B cell (primary cell): ENCODE results near the gene PLCE1.

Experiments used
- EZH2 ChIP-seq: IDR thresholded peaks from 2 replicates; pipeline ENCODE4 v1.6.1; 2012; ENCODE audit warnings: borderline replicate concordance, low read depth, mild to moderate bottlenecking, moderate library complexity, low read length; ENCODE audit not compliant: insufficient read depth, poor library complexity, severe bottlenecking
- TF ChIP-seq, protein P1 (sequence below): fragments of 200-600 bp; IDR thresholded peaks from one replicate; pipeline ENCODE4 v1.8.0; 2022; ENCODE audit warnings: antibody characterized with exemption, mild to moderate bottlenecking

DNA sequence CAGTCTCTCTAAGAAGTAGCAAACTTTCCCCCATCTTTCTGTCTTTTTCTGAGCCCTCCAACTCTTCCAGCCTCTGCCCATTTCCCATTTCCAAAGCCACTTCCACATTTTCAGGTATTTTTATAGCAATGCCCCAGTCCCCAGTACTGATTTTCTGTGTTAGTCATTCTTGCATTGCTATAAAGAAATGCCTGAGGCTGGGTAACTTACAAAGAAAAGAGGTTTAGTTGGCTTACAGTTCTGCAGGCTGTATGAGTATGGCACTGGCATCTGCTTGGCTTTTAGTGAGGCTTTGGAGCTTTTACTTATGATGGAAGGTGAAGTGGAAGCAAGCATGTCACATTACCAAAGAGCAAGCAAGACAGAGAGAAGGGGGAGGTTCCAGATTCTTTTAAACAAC is 17.2 kb downstream of the PLCE1 start:
- TF ChIP-seq, protein P1, sequence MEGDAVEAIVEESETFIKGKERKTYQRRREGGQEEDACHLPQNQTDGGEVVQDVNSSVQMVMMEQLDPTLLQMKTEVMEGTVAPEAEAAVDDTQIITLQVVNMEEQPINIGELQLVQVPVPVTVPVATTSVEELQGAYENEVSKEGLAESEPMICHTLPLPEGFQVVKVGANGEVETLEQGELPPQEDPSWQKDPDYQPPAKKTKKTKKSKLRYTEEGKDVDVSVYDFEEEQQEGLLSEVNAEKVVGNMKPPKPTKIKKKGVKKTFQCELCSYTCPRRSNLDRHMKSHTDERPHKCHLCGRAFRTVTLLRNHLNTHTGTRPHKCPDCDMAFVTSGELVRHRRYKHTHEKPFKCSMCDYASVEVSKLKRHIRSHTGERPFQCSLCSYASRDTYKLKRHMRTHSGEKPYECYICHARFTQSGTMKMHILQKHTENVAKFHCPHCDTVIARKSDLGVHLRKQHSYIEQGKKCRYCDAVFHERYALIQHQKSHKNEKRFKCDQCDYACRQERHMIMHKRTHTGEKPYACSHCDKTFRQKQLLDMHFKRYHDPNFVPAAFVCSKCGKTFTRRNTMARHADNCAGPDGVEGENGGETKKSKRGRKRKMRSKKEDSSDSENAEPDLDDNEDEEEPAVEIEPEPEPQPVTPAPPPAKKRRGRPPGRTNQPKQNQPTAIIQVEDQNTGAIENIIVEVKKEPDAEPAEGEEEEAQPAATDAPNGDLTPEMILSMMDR = no peak
- no peak for TF ChIP-seq EZH2
